ENCODE data around the gene ANKRD52. TPM values are rescaled to one million over a fixed set of nuclear protein-coding genes. Genes with fewer than 3 reads are reported as not detected.

Gene ANKRD52
- total RNA-seq (ENCODE audit: low replicate concordance) = 17.0 and 17.1 TPM in 2 replicates

GRCh38 chr12:56258068-56258819 lies at the start of gene ANKRD52:
Gene ANKRD52, minus strand, starts transcription at chr12:56258384. Its CDS starts 115 bp downstream, at chr12:56258269.

GRCh38 chr12:56299853-56300643 lies 41.9 kb upstream of the ANKRD52 start, which contains the start of gene CS:
Gene CS, minus strand, starts transcription at chr12:56300330. Its CDS starts 129 bp downstream, at chr12:56300201.

GRCh38 chr12:56266693-56267442 lies 8.7 kb upstream of the ANKRD52 start, which contains the start of gene COQ10A:
Gene COQ10A, plus strand, starts transcription at chr12:56266942. Its CDS starts 177 bp downstream, at chr12:56267119.

GRCh38 chr12:56229916-56230431 lies 28.2 kb downstream of the ANKRD52 start, which contains the start of gene SLC39A5:
Gene SLC39A5, plus strand, starts transcription at chr12:56230051. Its CDS starts 1,224 bp downstream, at chr12:56231275.

GRCh38 chr12:56224102-56224701 lies 34.0 kb downstream of the ANKRD52 start, which contains the start of gene NABP2:
Gene NABP2, plus strand, starts transcription at chr12:56224342. Its CDS starts 515 bp downstream, at chr12:56224857.

GRCh38 chr12:56221757-56222530 lies 36.2 kb downstream of the ANKRD52 start, which contains the start of gene RNF41:
Gene RNF41, minus strand, starts transcription at chr12:56221922. Its CDS starts 7,875 bp downstream, at chr12:56214047.

GRCh38 chr12:56189099-56189917 lies 68.9 kb downstream of the ANKRD52 start, which contains the start of gene SMARCC2:
Gene SMARCC2, minus strand, starts transcription at chr12:56189483. Its CDS starts 22 bp downstream, at chr12:56189461.

Other genes with a start within 250 kb of the ANKRD52 start
- 0.35 and 0.83 TPM in 2 replicates for gene IKZF4, start 237.3 kb downstream of the ANKRD52 start, total RNA-seq (ENCODE audit: low replicate concordance)
- gene RPS26, start 216.5 kb downstream of the ANKRD52 start, total RNA-seq (ENCODE audit: low replicate concordance) = 28.5 and 116 TPM in 2 replicates
- 0.53 and 0.70 TPM in 2 replicates for gene ERBB3, start 178.2 kb downstream of the ANKRD52 start, total RNA-seq (ENCODE audit: low replicate concordance)
- 132 and 135 TPM in 2 replicates for gene PA2G4, start 153.8 kb downstream of the ANKRD52 start, total RNA-seq (ENCODE audit: low replicate concordance)
- gene RPL41, start 141.8 kb downstream of the ANKRD52 start, total RNA-seq (ENCODE audit: low replicate concordance) = 4,087 and 6,384 TPM in 2 replicates
- gene ZC3H10, start 140.1 kb downstream of the ANKRD52 start, total RNA-seq (ENCODE audit: low replicate concordance) = 4.7 and 5.7 TPM in 2 replicates
- gene ESYT1, start 130.1 kb downstream of the ANKRD52 start, total RNA-seq (ENCODE audit: low replicate concordance) = 173 and 204 TPM in 2 replicates
- gene MYL6B, start 105.8 kb downstream of the ANKRD52 start, total RNA-seq (ENCODE audit: low replicate concordance) = 104 and 107 TPM in 2 replicates
- 3,250 and 5,170 TPM in 2 replicates for gene MYL6, start 100.0 kb downstream of the ANKRD52 start, total RNA-seq (ENCODE audit: low replicate concordance)
- 38.8 and 54.9 TPM in 2 replicates for gene SMARCC2, start 68.9 kb downstream of the ANKRD52 start, total RNA-seq (ENCODE audit: low replicate concordance)
- gene RNF41, start 36.5 kb downstream of the ANKRD52 start, total RNA-seq (ENCODE audit: low replicate concordance) = 174 and 323 TPM in 2 replicates
- 24.2 and 33.1 TPM in 2 replicates for gene NABP2, start 34.0 kb downstream of the ANKRD52 start, total RNA-seq (ENCODE audit: low replicate concordance)
- gene SLC39A5, start 28.3 kb downstream of the ANKRD52 start, total RNA-seq (ENCODE audit: low replicate concordance) = not detected in 2 replicates
- 5.9 and 6.9 TPM in 2 replicates for gene COQ10A, start 8.6 kb upstream of the ANKRD52 start, total RNA-seq (ENCODE audit: low replicate concordance)
- gene CS, start 41.9 kb upstream of the ANKRD52 start, total RNA-seq (ENCODE audit: low replicate concordance) = 44.8 and 81.3 TPM in 2 replicates
- 74.3 and 113 TPM in 2 replicates for gene CNPY2, start 57.6 kb upstream of the ANKRD52 start, total RNA-seq (ENCODE audit: low replicate concordance)
- gene PAN2, start 75.6 kb upstream of the ANKRD52 start, total RNA-seq (ENCODE audit: low replicate concordance) = 15.5 and 22.7 TPM in 2 replicates
- not detected in 2 replicates for gene IL23A, start 80.5 kb upstream of the ANKRD52 start, total RNA-seq (ENCODE audit: low replicate concordance)
- 164 and 272 TPM in 2 replicates for gene STAT2, start 101.7 kb upstream of the ANKRD52 start, total RNA-seq (ENCODE audit: low replicate concordance)
- gene APOF, start 104.5 kb upstream of the ANKRD52 start, total RNA-seq (ENCODE audit: low replicate concordance) = not detected in 2 replicates
- 3.7 and 5.4 TPM in 2 replicates for gene TIMELESS, start 191.0 kb upstream of the ANKRD52 start, total RNA-seq (ENCODE audit: low replicate concordance)
- gene MIP, start 196.3 kb upstream of the ANKRD52 start, total RNA-seq (ENCODE audit: low replicate concordance) = not detected in 2 replicates
- 1.1 and 1.2 TPM in 2 replicates for gene SPRYD4, start 210.2 kb upstream of the ANKRD52 start, total RNA-seq (ENCODE audit: low replicate concordance)
- 0.38 TPM in 1 of 2 replicates, not detected in the other for gene GLS2, start 229.8 kb upstream of the ANKRD52 start, total RNA-seq (ENCODE audit: low replicate concordance)